GM19023 (cell line): ENCODE results near the gene FAM200A.
"Not testable (repeated sequence)": the region's sequence is repeated elsewhere in the genome, so short reads cannot be mapped to it uniquely, and the experiment has no call there.

Source experiments
- ATAC-seq: cut with Tn5 transposase; IDR thresholded peaks from one replicate; pipeline ENCODE4 v1.9.1; 2021; ENCODE audit warnings: mild to moderate bottlenecking, moderate library complexity; ENCODE audit not compliant: unreplicated experiment

FAM200A gene

GRCh38 chr7:99551767-99552463 lies at the start of gene FAM200A:
Gene FAM200A (minus strand): TSS chr7:99552114. CDS start chr7:99548407, 3,707 bp downstream.
- ATAC-seq = peak; percentile 94

DNA sequence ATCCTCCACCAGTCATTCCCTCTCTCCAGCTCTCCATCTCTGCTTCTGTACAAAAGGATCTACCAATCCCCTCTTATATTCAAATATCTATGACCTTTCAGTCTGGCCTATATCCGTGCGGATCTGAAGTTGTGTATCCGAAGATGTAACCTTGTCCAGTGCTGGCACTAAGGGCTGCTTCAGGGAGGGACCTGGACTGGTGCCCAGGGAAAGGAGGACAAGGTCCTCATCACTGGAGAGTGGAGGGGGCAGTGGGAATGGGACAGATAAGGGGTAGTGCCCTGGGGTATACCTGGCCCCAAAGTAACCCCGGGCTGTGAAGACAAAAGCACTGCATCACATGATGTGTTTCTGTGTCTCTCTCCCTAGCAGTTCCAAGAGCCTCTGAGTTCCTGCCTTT lies 47.9 kb upstream of the FAM200A start:
- ATAC-seq = no peak

GRCh38 chr7:99597762-99598501 lies 46.0 kb upstream of the FAM200A start, which contains the start of gene TMEM225B:
Gene TMEM225B (plus strand): TSS chr7:99598267. CDS start chr7:99604389, 6,122 bp downstream.
- no peak for ATAC-seq

DNA sequence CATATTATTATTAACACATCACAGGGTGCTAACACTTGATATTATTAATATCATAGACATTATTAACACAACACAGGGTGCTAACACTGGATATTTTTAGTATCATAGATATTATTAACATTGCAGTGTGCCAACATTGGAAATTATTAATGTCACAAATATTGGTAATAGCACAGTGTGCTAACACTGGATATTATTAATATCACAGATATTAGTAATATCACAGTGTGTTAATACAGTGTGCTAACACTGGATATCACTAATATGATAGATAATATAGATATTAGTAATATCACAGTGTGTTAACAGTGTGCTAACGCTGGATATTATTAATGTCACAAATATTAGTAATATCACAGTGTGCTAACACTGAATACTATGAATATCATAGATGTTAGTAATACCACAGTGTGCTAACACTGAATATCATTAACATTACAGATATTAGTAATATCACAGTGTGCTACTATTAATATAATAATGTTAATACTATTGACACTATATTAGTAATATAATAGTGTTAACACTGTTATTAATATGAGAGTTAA lies 44.6 kb upstream of the FAM200A start:
- no peak for ATAC-seq

- ATAC-seq = no peak
Observed at GRCh38 chr7:99594948-99595745, 43.2 kb upstream of the FAM200A start.

DNA sequence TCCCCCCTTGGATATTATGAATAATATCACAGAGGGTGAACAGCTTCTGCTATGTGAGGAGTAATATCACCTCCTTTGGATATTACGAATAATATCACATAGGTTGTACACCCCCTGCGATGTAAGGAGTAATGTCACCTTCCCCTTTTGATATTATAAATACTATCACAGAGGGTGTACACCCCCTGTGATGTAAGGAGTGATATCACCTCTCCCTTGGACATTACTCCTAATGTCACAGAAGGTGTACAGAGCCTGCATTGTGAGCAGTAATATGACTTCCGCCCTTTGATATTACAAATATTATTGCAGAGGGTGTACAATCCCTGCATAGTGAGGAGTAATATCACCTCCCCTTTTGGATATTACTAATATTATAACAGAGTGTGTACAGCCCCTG lies 37.0 kb upstream of the FAM200A start:
- no peak for ATAC-seq

- not testable (repeated sequence) for ATAC-seq
Observed at GRCh38 chr7:99580778-99581332, 28.9 kb upstream of the FAM200A start.

DNA sequence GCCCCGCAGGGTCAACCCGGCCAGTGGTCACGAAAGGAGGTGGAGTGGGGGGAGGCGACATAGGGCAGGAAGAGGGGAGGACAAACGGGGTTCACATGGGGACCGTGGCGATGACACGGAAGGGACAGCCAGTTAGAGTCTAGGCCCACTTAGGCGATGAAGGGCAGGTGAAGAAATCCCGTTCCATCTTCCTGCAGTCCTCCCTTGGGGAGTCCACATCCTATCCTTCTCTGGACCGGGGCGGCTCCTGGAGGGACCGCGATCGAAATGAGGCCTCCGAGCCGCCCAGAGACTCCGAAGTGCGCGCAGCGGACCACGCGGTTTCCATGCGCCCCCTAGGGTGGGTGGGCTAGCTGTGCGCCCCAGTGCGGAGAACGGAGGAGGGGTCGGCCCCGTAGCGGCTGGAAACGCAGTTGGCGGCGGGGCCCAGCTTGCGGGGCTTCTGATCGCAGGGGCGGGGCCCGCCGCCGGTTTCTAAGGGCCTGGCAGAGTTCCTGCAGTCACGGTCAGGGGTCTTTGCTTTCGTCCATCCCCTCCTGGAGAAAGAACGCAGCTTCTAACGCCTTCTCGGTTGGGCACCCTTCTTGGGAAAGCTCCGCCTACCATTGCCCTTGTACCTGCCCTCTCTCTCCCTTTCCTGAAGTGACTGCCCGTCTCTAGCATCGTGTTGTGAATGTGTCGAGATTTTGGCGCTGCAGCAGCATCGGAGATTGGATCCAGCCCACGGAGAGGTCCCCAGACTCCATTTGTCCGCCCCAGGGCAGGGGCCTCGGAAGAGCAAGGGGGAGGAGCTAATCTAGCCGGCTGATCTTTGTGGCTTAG lies 28.3 kb upstream of the FAM200A start:
- no peak for ATAC-seq

- no peak for ATAC-seq
Observed at GRCh38 chr7:99579281-99579955, 27.5 kb upstream of the FAM200A start.

- ATAC-seq = no peak
Observed at GRCh38 chr7:99576251-99576650, 24.3 kb upstream of the FAM200A start.

DNA sequence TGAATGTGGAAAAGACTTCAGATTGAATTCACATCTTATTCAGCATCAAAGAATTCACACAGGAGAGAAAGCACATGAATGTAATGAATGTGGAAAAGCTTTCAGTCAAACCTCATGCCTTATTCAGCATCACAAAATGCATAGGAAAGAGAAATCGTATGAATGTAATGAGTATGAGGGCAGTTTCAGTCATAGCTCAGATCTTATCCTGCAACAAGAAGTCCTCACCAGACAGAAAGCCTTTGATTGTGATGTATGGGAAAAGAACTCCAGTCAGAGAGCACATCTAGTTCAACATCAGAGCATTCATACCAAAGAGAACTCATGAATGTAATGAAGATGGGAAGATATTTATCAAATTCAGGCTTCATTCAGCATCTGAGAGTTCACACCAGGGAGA lies 21.3 kb upstream of the FAM200A start:
- no peak for ATAC-seq

- no peak for ATAC-seq
Observed at GRCh38 chr7:99571768-99572167, 19.9 kb upstream of the FAM200A start.

DNA sequence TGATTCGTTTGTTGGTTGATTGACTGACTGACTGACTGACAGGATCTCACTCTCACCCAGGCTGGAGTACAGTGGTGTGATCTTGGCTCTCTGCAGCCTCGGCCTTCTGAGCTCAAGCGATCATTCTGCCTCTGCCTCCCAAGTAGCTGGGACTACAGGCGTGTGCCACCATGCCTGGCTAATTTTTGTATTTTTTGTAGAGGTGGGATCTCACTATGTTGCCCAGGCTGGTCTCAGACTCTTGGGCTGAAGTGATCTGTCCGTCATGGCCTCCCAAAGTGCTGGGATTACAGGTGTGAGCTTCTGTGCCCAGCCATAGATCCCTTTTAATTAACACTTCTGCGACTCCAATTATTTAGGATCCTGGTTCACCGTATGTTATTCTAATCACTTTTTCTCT lies 16.9 kb upstream of the FAM200A start:
- not testable (repeated sequence) for ATAC-seq

DNA sequence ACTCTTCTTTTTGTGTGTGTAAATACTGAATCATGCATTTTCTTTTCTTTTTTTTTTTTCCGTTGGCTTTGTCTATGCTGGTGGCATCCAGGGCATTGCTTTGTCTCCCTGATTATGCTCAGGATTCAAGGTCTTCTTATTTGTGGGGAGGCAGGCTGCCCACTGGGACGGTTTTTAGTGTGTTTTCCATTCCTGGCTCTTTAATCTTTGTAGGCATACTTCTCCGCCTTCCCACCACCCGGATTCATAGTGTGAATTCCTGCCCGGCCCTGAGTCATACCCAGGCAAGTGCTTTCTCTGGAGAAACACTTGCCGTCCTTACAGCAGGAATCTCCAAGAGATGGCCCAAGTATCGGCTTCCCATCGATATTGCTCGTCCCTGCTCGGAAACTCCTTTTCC lies 11.7 kb upstream of the FAM200A start:
- ATAC-seq = no peak

DNA sequence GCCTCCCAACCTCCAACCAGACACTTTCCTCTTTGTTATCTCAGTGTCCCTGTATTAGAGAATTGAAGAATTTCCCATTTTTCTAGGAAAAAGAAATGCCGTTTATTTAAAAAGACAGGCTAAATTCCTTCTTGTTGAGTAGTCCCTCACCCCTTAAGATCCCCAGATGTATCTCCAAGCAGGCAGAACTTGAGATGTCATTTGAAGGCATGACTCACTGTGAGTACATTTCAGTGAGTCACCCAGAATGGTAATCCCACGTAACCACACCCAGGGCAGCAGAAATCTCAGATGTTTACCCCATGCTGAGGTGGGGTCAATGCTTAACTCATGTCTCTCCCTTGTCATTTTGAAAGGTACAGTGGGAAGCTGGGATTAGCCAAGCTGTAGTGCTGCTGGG lies 10.9 kb upstream of the FAM200A start:
- ATAC-seq = no peak

DNA sequence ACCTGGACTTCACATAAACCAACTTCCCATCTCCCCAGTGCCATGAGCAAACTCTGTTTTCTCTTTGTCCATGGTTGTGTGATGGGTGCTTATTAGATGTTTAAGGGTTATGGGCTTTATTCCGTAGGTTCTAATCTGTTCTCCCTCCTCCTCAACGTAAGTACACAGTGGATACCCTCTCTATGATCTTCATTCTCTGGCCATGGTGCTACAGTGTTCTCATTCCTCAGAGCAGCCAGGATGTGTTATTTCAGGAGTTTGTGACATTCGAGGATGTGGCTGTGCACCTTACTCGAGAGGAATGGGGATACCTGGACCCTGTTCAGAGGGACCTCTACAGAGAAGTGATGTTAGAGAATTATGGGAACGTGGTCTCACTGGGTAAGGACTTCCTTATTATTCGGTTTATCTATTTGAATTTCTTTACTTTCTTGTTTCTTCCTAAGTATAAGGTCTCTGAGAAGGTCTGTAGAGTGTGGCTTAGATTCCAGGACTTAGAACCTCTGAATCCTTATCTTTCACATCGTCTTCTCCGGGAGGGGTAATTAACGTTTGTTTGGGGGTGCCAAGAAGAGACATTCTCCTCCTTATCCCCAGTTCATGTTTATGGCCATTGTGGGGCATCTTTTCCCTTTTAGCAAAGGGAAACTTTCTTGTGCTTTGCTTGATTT lies 10.3 kb upstream of the FAM200A start:
- ATAC-seq = no peak

GRCh38 chr7:99561737-99562051 lies 9.8 kb upstream of the FAM200A start:
- ATAC-seq = no peak

DNA sequence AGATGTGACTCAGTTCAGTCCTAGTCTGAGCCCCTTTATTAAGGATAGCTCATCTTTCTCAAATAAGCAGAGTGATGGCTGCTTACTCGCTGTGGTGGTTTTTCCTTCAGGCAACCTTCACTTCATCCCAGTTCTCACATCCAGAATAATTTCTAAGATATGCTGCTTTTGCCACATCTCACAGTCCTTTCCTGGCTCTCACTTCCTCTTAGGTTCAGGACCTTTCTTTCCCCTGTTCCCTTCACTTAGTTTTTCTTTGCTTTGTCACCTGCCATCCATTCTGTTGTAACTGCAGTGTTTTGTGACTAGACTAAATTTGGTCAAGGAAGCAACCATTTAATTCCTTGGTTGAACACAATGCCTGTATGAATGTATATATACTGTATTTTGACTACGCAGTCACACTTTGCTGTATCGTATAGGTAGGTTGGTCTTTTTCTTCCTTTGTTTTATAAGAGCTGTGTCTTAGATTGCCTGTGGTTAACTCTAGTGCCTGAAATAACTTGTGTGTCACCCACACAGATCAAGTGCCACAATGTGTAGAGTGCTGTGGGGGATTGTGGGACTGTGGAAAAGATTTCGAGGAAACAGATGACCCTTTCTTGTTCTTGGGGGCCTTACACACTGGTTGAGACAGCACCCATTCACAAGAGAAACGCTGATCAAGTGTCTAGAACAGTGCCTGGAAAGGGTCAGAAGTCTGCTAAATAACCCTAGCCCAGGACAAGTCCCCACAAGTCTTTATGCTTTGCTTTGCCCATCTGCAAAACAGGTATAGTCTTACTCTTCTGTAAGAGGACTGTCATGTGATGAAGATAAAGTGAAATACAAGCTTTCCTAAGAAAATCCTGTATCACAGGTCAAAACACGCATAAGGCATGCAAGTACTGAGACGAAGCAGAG lies 9.2 kb upstream of the FAM200A start:
- ATAC-seq = no peak
